AG09319 (cell line): Measurements from ENCODE around the gene ZBTB20.

Experiments used
- DNase-seq: peaks from one replicate; pipeline ENCODE4 v3.0.0-alpha.2; 2010; ENCODE audit warnings: low read depth; ENCODE audit errors: extremely low read depth
- TF ChIP-seq, protein P1 (sequence below): IDR thresholded peaks from 2 replicates; pipeline ENCODE4 v1.5.1; 2011; ENCODE audit warnings: low read depth, mild to moderate bottlenecking, inconsistent platforms, low read length, moderate library complexity

The ZBTB20 gene

DNA sequence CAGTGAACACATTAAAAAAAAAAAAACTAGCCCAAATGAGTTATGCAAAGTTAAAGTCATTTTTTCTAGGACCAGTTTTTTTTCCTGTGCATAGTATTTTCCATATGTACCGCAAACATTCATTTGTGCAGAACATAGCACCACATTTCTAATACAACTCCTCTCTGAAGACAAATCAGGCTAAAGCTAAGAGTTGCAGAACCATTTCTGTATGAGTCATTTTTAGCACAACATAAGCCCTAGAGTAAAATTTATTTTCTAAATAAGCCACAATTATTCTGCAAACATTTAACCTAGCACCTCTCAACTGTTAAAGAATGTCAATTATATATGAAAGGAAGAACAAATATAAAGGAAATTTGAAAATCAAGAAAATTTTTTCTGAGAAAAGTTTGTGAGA lies 477.5 kb downstream of the ZBTB20 start:
- TF ChIP-seq, protein P1, sequence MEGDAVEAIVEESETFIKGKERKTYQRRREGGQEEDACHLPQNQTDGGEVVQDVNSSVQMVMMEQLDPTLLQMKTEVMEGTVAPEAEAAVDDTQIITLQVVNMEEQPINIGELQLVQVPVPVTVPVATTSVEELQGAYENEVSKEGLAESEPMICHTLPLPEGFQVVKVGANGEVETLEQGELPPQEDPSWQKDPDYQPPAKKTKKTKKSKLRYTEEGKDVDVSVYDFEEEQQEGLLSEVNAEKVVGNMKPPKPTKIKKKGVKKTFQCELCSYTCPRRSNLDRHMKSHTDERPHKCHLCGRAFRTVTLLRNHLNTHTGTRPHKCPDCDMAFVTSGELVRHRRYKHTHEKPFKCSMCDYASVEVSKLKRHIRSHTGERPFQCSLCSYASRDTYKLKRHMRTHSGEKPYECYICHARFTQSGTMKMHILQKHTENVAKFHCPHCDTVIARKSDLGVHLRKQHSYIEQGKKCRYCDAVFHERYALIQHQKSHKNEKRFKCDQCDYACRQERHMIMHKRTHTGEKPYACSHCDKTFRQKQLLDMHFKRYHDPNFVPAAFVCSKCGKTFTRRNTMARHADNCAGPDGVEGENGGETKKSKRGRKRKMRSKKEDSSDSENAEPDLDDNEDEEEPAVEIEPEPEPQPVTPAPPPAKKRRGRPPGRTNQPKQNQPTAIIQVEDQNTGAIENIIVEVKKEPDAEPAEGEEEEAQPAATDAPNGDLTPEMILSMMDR: no peak
- no peak for DNase-seq

DNA sequence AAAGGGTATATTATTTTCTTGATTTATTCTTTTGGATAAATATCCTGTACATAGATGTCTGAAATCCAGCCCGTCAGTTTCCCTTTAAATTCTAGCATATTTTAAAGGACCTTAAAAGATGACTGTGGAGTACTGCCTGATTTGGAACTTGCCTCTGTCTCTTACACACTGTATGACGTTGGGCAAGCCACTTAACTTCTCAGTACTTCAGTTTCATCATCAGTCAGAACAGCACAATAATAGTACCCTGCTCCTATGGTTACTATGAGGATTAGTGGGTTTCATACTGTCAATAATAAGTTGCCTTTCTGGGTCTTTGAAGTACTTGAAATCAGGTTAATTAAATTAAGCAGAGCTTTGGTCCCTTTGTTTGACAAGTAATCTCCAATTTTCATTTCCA lies 479.0 kb downstream of the ZBTB20 start:
- TF ChIP-seq, protein P1: no peak
- no peak for DNase-seq

DNA sequence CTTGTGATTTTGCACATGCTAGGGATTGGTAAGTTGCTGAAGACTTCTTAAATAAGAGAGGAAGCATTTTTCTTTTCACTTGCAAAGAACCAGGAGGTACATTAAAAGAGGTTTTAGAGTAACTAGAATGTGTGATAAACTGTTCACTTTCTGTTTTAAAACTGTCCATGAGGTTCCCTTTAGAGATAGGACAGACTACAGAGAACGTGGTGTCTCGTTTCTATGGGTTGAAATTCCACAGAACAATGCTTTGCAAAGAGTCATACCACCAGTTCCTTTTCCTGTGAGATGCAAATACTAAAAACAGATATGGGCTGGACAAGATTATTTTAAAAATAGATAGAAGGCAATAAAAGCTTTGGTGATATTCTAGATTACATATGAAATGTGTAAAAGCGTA lies 480.5 kb downstream of the ZBTB20 start:
- no peak for DNase-seq
- TF ChIP-seq, protein P1: no peak

DNA sequence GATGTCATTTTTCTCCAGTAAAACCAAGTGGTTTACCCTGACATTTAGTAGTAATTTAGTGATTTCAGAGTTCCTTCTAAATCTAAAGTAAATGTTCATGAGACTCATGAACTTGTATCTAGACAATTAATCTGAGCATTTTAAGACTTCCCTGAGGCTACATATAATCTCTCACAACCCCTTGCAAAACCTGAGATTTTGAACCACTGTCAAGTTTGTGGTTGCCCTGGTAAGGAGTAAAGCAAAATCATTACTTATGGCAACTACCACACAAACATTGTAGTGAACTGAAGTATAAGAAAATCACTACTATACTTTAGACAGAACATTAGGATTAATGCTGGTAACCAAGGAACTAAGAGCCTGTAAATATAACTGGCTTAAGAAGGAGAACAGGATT lies 483.1 kb downstream of the ZBTB20 start:
- TF ChIP-seq, protein P1: no peak
- DNase-seq: no peak

DNA sequence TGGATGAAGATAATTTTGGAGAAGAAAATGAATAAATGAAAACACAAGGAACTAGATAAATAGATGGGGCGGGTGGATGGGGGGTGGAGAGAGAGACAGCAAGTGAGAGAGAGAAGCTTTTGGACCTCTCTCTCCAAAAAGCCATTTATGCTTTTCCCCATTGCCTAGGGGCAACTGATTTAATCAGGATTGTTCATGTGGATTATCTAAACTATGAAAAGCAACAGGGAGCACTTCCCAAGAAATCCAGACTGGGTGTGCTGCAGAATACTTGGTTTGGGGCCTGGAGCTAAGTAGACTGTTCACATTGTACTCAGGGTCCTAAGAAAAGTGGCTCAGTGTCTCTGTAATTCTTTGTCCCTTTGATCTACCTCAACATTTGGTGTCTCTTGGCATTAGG lies 486.3 kb downstream of the ZBTB20 start:
- TF ChIP-seq, protein P1: no peak
- DNase-seq: no peak

DNA sequence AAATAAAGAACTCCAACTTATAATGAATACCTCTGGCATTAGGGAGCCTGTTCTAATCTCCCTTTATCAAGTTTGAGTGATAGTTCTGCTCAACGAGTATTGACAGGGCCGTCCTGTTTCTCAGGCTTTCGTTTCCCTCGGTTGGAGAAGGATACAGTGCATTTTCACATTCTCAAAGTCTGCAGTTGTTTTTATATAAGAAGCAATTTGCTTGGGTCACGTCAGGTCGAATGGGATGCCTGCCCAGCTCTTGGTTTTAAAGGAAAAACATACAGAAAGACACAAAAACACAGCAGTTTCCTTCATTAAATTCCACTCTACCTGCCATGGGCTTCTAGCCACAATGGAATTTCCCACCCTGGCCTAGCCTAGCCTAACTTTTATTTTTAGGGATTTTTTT lies 487.0 kb downstream of the ZBTB20 start:
- TF ChIP-seq, protein P1: no peak
- DNase-seq: peak; percentile 23

DNA sequence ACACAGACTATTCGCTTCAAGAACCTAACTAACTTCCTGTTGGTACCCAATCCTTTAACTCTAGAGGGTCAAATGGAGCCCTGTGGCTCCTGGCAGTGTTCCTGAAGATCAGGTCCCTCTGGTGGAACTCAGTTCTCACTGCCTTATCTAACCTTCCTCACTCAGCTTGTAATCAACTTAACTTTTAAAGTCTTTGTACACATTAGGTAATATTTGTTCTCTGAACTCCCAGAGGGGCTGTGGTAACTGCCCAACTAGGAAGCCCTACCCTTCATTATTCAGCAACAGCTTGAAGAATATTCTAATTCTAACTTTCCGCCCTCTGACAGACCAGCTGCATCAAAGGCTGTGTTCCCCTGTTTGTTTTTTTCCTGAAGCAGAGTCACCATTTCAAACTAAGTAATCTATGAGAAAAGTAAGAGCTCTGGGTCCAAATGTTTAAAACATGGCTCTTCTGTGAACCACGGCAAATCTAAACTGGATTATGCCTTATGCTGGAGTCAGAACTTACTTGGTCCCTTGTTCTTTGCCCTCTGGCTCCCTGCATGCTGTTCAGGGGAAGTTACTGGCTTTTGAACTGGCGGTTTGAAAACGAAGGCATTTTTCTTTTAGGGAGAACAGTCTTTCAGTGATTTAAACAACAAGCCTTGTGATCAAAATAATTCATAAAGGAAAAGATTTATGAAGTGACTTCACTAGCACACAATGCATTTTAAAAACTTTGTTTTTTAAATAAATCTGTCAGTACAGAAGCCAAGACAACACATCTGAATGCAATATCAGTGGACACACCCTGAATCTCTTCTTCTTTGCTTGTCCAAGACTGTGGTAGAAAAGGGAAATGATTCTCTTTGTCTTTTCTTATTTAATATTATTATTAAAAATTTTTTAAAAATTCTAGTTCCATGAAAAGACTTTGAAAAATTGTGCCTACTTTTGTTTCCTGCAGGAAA lies 487.7 kb downstream of the ZBTB20 start:
- TF ChIP-seq, protein P1: no peak
- DNase-seq: no peak
